Measurements from ENCODE around the gene IL6ST.

Gene IL6ST

DNA sequence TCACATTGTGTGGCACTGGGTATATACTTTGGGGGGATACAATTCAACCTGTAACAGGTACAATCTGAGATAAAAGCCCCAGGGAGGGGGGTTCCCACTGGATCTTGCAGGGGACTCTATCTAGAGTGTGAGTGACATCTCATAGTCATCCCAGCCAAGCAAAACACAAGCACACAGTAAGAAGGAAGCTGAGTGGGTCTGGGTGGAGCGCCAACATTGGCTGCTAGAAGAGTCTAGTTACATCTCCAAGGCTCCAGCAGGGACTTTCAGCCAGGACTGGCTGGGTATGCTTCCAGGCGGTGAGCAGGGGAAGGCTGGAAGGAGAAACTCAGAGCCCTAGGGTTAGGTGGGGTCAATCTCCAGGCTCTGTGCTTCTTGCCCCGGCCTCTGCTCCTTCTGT is 90.6 kb downstream of the IL6ST start:
- no peak for DNase-seq (ENCODE audit: low read depth)
- H3K4me3 ChIP-seq (ENCODE audit: low read depth, low read length), result no peak overlapping the region

DNA sequence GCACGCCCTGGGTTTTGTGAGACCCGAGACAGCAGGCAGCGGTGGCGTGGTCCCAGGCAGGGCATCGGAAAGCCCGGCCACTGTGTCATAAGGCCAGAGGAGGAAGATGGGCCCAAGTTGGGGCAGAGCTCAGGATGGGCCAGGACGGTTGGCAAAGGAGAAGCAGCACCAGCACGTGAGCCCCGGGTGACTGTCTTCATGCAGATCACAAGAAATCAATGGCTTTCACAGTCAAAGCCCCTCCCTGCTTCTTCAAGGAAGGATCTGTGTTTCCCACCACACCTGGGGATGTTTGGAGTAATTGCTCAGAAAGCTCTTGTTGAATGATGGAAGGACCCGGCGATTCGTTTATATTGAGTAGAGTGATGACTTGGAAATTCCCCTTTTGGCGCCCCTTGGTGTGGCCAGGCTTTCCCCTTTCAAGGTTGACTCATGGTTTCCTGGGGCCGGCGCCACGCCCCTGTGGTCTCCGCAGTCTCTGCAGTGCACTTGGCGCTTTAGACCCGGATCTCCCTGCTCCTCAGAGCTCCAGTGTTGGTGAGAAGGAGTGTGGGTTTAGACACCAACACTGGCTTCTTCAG is 91.6 kb downstream of the IL6ST start:
- H3K4me3 ChIP-seq (ENCODE audit: low read depth, low read length), result no peak overlapping the region
- DNase-seq (ENCODE audit: low read depth), result no peak

DNA sequence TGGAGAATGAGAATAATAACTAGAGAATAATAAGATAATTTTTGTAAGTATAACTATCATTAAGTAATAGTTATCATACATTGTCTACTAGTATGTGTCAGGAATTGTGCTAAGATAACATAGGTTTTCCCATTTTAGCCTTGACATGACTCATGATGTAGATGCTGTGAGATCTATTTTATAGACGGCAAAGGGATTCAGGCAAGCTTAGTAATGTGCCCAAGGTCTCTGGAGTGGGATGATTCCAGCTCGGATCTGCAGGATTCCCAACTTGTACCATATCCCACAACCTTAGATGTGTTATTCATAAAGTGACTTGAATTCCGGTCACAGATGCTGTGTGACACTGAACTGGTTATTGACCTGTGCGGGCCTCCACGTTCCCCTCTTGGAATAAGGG is 92.1 kb downstream of the IL6ST start:
- no peak for DNase-seq (ENCODE audit: low read depth)
- H3K4me3 ChIP-seq (ENCODE audit: low read depth, low read length), result no peak overlapping the region

DNA sequence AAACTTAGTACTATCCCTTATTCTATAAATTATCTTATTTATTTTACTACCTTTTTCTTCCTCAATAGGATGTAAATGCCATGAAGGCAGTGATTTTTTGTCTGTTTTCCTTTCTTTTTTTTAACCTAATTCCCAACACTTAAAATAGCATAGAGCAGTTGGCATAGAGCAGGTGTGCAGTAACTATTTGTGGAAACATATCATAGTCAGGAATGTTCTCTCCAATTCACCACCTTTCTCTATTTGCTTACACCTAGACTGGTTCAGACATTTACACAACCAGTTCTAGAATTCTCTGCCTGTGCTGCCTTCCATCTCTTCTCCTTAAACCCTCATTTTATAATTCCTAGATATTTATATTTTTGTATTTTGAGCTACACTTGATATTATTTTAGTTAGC is 94.0 kb downstream of the IL6ST start:
- DNase-seq (ENCODE audit: low read depth), result no peak
- H3K4me3 ChIP-seq (ENCODE audit: low read depth, low read length), result no peak overlapping the region

DNA sequence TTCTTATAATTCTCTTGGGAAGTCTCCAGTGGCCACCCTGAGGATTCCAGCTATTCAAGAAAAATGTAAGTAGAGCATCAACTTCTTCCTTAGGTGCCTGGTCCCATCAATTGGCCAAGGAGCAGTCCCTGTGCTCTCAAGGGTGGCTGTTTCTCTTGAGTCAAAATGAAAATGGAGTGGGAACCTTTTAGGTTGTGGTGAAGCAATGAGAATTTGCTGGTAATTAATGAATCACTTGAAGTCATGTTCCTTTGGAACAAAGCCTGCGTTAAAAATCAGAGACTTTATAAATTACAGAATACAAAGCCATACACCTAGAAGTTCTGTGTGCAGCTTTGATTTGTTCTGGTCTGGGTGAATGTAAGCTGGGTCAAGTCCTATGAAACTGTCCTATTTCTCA is 94.7 kb downstream of the IL6ST start:
- no peak for DNase-seq (ENCODE audit: low read depth)
- H3K4me3 ChIP-seq (ENCODE audit: low read depth, low read length), result no peak overlapping the region

DNA sequence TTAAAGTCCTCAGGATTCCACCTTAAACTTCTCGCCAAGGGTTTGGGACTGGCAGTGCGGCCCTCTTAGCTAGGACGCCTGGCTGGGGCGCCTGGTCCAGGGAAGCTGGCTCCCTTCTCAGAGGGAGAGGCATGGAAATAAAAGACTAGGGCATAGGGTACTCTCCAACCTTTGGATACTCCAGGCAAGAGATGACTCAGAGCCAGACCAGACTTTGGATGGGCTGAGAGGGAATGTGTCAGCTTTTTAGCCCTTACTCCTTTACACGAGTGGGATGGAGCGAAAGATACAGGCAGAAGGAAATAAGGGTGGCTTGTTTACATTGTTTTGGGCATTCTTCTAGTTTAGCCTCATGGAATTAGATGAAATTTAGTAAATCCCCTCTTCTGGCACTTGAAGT is 95.4 kb downstream of the IL6ST start:
- H3K4me3 ChIP-seq (ENCODE audit: low read depth, low read length), result no peak overlapping the region
- DNase-seq (ENCODE audit: low read depth), result peak; percentile 27

DNA sequence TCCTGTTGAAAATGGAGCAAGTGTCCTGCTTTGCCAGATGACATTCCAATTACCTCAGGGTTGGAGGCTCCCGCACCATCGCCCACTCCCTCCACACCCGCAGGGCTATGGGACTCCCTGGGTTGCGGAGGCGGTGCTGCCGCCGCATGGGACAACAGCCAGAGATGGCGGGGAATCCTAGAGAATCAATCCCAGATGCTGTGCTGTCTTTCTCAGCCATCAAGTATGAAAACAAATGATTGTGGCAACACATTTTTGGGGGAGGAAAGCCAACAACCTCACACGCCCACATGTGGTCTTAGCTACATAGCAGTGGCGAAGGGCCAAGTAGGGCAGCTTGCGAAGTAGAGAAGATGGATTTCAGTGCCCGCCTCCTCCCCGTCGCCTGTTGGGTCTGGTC is 96.9 kb downstream of the IL6ST start:
- peak; percentile 84 for DNase-seq (ENCODE audit: low read depth)
- no peak overlapping the region for H3K4me3 ChIP-seq (ENCODE audit: low read depth, low read length)

DNA sequence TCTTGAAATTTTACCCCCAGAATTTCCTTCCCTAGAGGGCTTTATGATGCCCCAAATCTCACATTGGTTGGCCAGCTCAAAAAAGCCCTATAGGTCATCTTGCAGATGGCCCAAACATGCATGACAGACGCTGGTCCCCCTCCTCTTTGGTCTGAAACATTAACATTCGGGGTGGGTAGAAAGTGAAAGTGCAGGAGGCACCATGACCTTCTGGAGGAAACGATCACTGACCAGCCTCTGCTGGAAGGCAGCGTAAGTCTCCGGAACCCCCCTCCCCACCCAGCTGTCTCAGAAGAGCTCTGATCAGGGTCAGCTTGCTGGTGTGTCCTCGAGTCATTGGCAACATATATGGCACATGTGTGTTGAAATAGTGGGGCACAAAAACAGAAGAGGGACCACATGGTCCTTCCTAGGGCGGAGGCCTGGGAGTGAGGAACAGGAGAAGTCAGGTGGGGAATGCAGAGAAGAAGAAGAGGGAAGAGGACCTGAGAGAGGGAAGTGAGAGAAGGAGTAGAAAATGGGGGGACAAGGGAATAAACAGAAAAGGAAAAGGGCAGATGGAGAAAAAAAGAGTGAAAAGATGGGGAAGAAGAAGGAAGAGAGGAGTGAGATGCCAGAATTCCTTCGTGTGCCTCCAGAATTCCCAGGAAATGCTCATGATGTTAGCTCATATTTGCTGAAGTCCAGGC is 97.4 kb downstream of the IL6ST start:
- no peak overlapping the region for H3K4me3 ChIP-seq (ENCODE audit: low read depth, low read length)
- DNase-seq (ENCODE audit: low read depth), result no peak

DNA sequence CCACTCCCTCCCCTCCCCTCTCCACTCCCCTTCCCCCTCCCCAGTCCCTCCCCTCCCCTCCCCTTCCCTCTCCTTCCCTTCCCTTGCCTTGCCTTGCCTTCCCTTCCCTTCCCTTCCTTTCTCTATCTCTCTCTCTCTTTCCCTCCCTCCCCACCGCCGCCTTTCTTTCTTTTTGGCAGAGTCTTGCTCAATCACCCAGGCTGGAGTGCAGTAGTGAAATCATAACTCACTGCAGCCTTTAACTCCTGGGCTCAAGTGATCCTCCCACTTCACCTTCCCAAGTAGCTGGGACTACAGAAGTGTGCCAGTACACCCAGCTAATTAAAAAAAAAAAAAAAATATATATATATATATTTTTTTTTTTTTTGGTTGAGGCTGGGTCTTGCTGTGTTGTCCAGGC is 98.1 kb downstream of the IL6ST start:
- DNase-seq (ENCODE audit: low read depth), result no peak
- H3K4me3 ChIP-seq (ENCODE audit: low read depth, low read length), result no peak overlapping the region

DNA sequence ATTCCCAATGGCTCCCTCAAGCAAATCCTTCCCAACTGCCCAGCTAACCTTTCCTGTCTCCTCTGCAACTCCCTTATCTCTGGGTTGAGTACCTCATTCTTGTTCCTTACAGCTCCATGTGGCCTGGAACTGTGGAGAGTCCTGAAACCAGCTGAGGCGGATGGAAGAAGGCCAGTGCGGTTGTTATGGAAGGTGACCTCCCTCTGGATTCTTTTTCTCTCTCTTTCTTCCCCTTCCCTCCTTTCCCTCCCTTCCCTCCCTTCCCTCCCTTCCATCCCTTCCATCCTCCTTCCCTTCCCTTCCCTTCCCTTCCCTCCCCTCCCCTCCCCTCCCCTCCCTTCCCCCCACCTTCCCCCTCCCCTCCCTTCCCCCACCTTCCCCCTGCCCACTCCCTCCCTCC is 98.5 kb downstream of the IL6ST start:
- no peak overlapping the region for H3K4me3 ChIP-seq (ENCODE audit: low read depth, low read length)
- no peak for DNase-seq (ENCODE audit: low read depth)

DNA sequence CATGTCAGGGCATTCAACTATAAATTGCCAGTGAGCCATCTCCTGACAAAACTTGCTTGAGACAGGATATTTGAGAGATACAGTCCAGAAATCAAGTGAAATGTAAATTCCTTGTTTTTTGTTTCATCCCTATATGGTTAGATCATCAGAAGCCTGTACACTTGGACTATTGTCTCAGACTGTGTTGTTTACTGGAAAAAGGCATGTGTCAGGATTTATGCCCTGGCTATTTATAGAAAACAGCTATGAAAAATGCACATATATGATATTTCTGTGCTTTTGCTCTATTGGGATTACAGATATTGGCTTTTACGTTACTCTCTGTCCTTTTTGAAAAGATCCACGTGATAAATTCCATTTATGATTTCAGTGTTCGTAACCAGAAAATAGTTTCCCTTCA is 99.4 kb downstream of the IL6ST start:
- no peak overlapping the region for H3K4me3 ChIP-seq (ENCODE audit: low read depth, low read length)
- DNase-seq (ENCODE audit: low read depth), result no peak

DNA sequence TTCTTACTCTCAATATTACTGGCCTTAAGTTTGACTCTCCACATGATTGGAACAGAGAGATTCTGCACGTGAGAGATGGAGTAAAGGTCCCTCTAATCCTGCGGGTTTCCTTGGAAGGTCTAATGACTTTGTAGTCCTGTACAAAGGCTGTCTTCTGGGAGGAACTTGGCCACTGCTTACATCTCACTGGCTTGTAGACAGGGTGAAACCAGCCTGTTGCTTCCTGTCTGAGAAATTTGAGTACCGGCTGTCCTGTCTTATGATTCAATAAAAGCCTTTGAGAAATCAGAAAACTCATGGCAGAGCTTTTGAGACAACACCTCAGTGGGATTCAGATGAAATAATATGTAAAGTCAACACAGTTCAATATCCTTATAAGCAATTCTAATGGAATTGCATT is 100.6 kb downstream of the IL6ST start:
- DNase-seq (ENCODE audit: low read depth), result no peak
- no peak overlapping the region for H3K4me3 ChIP-seq (ENCODE audit: low read depth, low read length)

DNA sequence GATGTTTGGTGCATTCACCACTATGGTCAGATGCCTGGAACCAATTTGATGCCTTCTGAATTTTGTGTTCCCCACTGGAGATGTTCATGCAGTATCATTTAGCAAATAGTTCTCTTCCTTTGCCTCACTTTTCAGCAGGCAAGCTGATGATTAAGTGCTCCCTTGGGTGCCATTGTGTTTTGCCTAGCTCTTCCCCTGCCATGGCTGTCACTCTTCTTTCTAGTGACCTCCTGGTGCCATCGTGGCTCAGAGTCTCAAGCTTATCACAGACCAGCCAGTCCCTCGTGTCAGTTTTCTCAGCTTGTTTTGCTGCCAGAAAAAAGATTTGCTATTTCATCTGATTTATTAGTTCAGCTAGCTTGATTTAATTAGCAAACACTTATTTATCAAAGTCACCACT is 102.3 kb downstream of the IL6ST start:
- DNase-seq (ENCODE audit: low read depth), result no peak
- H3K4me3 ChIP-seq (ENCODE audit: low read depth, low read length), result no peak overlapping the region

DNA sequence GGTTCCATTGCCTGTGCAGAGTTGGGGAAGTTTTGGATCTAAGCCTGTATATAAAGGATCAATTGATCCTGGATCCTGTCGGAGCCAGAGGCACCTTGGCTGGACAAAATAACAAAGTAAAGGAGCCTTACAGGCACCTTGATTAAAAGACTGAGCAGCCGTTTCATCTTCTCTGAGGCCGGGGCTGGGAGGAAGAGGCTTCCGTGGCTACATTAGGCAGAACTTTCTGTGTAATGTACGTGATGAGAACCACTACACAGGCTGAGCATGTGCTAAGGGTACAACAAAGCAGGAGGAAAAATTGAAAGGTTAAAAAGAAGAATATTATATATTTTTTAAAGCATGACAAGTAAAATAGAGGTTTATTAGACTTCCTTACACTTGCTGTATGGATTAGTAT is 106.6 kb downstream of the IL6ST start:
- no peak overlapping the region for H3K4me3 ChIP-seq (ENCODE audit: low read depth, low read length)
- DNase-seq (ENCODE audit: low read depth), result no peak

DNA sequence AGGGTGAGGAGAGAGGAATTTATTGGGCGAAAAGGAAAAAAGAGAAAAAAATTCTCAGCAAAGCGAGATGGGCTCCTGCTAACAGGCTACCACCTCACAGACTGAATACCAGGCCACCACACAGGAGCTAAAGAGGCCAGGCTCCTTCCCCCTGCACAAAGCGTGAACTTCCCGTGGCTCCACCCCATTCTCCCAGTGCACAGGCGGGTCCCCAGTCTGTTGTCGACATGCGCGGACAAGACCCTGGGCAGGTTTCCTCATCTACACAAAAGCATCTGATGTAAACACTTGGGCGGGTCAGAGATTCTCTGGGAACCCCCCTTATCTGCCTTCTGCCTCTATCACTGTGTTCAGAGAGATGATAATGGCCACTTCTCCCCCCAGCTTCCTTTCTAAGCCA is 109.4 kb downstream of the IL6ST start:
- DNase-seq (ENCODE audit: low read depth), result no peak
- H3K4me3 ChIP-seq (ENCODE audit: low read depth, low read length), result no peak overlapping the region
